ENCODE results near the gene PCNX2. TPM values are rescaled to one million over a fixed set of nuclear protein-coding genes. Genes with fewer than 3 reads are reported as not detected.

The PCNX2 gene
- total and polyA plus RNA-seq, 2 experiments from 2014 or later, result 42.9 to 88.3 TPM

DNA sequence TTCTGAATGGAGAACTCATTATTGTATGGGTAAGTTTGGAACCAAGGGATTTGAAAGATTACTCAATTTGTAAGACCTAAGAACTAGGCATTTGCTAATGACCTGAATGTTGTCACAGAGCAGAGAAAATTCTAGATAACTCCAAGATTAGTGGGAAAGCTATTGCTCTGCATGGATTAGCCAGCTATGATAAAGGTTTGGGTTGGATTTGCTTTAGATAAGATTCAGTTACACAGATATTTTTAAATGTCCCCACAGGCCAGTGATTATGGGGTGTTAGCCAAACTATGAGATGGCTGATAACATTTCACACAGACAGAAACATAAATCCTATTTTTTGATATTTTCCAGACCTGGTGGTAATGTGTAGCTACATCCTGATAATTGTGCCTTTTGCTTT, 256.9 kb downstream of the PCNX2 start:
- H3K27me3 ChIP-seq (ENCODE audit: insufficient read depth), result no peaks in the 10 kb centered on the region
- H3F3A ChIP-seq (replicated peaks; ENCODE audit: low read depth), result no peaks in the 10 kb centered on the region
- Mint-ChIP-seq H3K27ac (no peak overlapping the region), H3K9me3 (no peaks in the 10 kb centered on the region), H3K27me3 (ENCODE audit: insufficient read depth, low read depth, poor library complexity) (peaks cover 3% of the 10 kb centered on the region), H3K4me3 (no peak overlapping the region), H3K4me1 (no peaks in the 10 kb centered on the region), H3K36me3 (ENCODE audit: low read depth) (peaks cover 12% of the 10 kb centered on the region)
- no peak overlapping the region for H3K4me3 ChIP-seq
- DNase-seq (ENCODE audit: low spot score) (no peak), ATAC-seq (no peak)
- H4K20me1 ChIP-seq (replicated peaks; ENCODE audit: insufficient read depth), result no peaks in the 10 kb centered on the region
- H3K36me3 ChIP-seq (ENCODE audit: insufficient read depth), result no peaks in the 10 kb centered on the region
- no peaks in the 10 kb centered on the region for H3K79me2 ChIP-seq (replicated peaks; ENCODE audit: insufficient read depth)
- no peak overlapping the region for H3K27ac ChIP-seq (ENCODE audit: low read depth)
- H3K4me2 ChIP-seq, result no peak overlapping the region
- no peaks in the 10 kb centered on the region for H3K9me2 ChIP-seq (ENCODE audit: insufficient read depth)
- no peak overlapping the region for H2AFZ ChIP-seq
- no peaks in the 10 kb centered on the region for H3K4me1 ChIP-seq (ENCODE audit: insufficient read depth)
- no peak for TF ChIP-seq ZNF114 (CRISPR knock-in tag; IDR thresholded peaks at IDR 0.05)
- TF ChIP-seq NANOG (IDR thresholded peaks at IDR 0.05; ENCODE audit: borderline replicate concordance), result no peak

DNA sequence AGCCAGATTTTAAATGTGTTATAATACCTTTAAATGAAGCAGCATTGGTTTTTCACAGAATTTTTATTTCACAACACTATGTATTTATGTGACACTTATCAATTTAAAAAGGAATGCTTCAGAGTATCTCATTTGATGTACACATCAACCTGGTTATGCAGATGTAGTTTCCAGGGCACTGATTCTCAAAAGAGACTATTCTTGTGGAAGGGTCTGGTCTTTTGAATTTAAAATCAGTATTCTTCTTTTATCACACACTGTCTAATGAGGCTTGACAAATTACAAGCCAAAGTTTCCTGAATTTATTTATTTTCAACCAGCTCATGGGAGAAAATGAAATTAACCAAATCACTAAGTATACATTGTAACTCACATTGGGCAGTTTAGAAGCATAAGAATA, 257.7 kb downstream of the PCNX2 start:
- no peak for ATAC-seq
- Histone ChIP-seq H3K36me3 (ENCODE audit: insufficient read depth) (no peaks in the 10 kb centered on the region), H2AFZ (no peak overlapping the region), H3K79me2 (replicated peaks; ENCODE audit: insufficient read depth) (no peaks in the 10 kb centered on the region), H3K4me3 (no peak overlapping the region), H3K4me2 (no peak overlapping the region), H3K27me3 (ENCODE audit: insufficient read depth) (no peaks in the 10 kb centered on the region), H3K9me2 (ENCODE audit: insufficient read depth) (no peaks in the 10 kb centered on the region), H3F3A (replicated peaks; ENCODE audit: low read depth) (no peaks in the 10 kb centered on the region), H3K27ac (ENCODE audit: low read depth) (no peak overlapping the region), H4K20me1 (replicated peaks; ENCODE audit: insufficient read depth) (no peaks in the 10 kb centered on the region), H3K4me1 (ENCODE audit: insufficient read depth) (no peaks in the 10 kb centered on the region)
- peaks cover 3% of the 10 kb centered on the region for H3K27me3 Mint-ChIP-seq (ENCODE audit: insufficient read depth, low read depth, poor library complexity)
- no peak overlapping the region for H3K27ac Mint-ChIP-seq
- H3K4me1 Mint-ChIP-seq, result no peaks in the 10 kb centered on the region
- H3K36me3 Mint-ChIP-seq (ENCODE audit: low read depth), result peaks cover 12% of the 10 kb centered on the region
- no peak for DNase-seq (ENCODE audit: low spot score)
- no peaks in the 10 kb centered on the region for H3K9me3 Mint-ChIP-seq
- H3K4me3 Mint-ChIP-seq, result no peak overlapping the region
- TF ChIP-seq EZH2 (IDR thresholded peaks at IDR 0.05; ENCODE audit: low read depth, unreplicated experiment), result no peak
- no peak for TF ChIP-seq CREB1 (CRISPR knock-in tag; IDR thresholded peaks at IDR 0.05; ENCODE audit: low read depth)
- no peak for TF ChIP-seq JUNB (IDR thresholded peaks at IDR 0.05; ENCODE audit: unreplicated experiment)
- no peak for TF ChIP-seq POLR2AphosphoS5 (IDR thresholded peaks at IDR 0.05; ENCODE audit: low read depth)
- no peak for TF ChIP-seq EZH2phosphoT487 (IDR thresholded peaks at IDR 0.05; ENCODE audit: unreplicated experiment)
- TF ChIP-seq, protein P1, sequence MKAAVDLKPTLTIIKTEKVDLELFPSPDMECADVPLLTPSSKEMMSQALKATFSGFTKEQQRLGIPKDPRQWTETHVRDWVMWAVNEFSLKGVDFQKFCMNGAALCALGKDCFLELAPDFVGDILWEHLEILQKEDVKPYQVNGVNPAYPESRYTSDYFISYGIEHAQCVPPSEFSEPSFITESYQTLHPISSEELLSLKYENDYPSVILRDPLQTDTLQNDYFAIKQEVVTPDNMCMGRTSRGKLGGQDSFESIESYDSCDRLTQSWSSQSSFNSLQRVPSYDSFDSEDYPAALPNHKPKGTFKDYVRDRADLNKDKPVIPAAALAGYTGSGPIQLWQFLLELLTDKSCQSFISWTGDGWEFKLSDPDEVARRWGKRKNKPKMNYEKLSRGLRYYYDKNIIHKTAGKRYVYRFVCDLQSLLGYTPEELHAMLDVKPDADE (IDR thresholded peaks at IDR 0.05), result no peak
- no peak for TF ChIP-seq NANOG (IDR thresholded peaks at IDR 0.05; ENCODE audit: borderline replicate concordance)
- no peak for TF ChIP-seq STAT1 (IDR thresholded peaks at IDR 0.05; ENCODE audit: unreplicated experiment)
- TF ChIP-seq ZNF114 (CRISPR knock-in tag; IDR thresholded peaks at IDR 0.05), result no peak

DNA sequence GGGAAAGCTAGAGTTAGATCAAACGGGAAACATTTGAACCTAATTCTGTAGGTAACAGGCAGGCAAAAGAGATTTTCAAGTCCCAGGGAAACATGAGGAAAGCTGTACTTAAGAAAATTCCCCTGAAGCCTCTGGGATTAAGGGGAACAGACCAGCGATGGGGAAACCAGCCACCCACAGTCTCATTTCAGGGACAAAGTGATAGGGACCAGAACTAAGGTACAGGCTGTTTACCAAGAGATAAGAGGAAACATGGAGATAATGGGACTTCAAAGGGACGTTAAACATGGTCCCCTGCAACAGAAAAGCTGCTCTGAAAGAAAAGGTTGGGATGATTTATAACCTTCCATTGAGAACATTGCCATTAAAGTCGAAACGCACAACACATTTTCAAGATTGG, 260.7 kb downstream of the PCNX2 start:
- no peaks in the 10 kb centered on the region for H3K36me3 ChIP-seq (ENCODE audit: insufficient read depth)
- ATAC-seq (no peak), DNase-seq (ENCODE audit: low spot score) (no peak)
- Mint-ChIP-seq H3K27me3 (ENCODE audit: insufficient read depth, low read depth, poor library complexity) (peaks cover 3% of the 10 kb centered on the region), H3K4me3 (no peak overlapping the region), H3K36me3 (ENCODE audit: low read depth) (peaks cover 16% of the 10 kb centered on the region), H3K9me3 (no peaks in the 10 kb centered on the region), H3K4me1 (no peaks in the 10 kb centered on the region), H3K27ac (no peak overlapping the region)
- no peaks in the 10 kb centered on the region for H3K27me3 ChIP-seq (ENCODE audit: insufficient read depth)
- H2AFZ ChIP-seq, result no peak overlapping the region
- no peak overlapping the region for H3K27ac ChIP-seq (ENCODE audit: low read depth)
- no peak overlapping the region for H3K4me2 ChIP-seq
- TF ChIP-seq NANOG (IDR thresholded peaks at IDR 0.05; ENCODE audit: borderline replicate concordance) (no peak), ZNF114 (CRISPR knock-in tag; IDR thresholded peaks at IDR 0.05) (no peak), POLR2AphosphoS5 (IDR thresholded peaks at IDR 0.05; ENCODE audit: low read depth) (no peak), EZH2 (IDR thresholded peaks at IDR 0.05; ENCODE audit: low read depth, unreplicated experiment) (no peak), JUNB (IDR thresholded peaks at IDR 0.05; ENCODE audit: unreplicated experiment) (no peak), CREB1 (CRISPR knock-in tag; IDR thresholded peaks at IDR 0.05; ENCODE audit: low read depth) (no peak)
- H3F3A ChIP-seq (replicated peaks; ENCODE audit: low read depth), result no peaks in the 10 kb centered on the region
- H4K20me1 ChIP-seq (replicated peaks; ENCODE audit: insufficient read depth), result no peaks in the 10 kb centered on the region
- no peak overlapping the region for H3K4me3 ChIP-seq
- no peaks in the 10 kb centered on the region for H3K4me1 ChIP-seq (ENCODE audit: insufficient read depth)
- no peaks in the 10 kb centered on the region for H3K79me2 ChIP-seq (replicated peaks; ENCODE audit: insufficient read depth)
- no peaks in the 10 kb centered on the region for H3K9me2 ChIP-seq (ENCODE audit: insufficient read depth)
